ENCODE results near the gene CEP126. TPM values are rescaled to one million over a fixed set of nuclear protein-coding genes. Genes with fewer than 3 reads are reported as not detected.

Gene CEP126
- total and polyA plus RNA-seq, 2 of the 13 experiments (the other 11 are each of a cell fraction or from before 2014, with no cell fraction given) = 1.4 to 1.7 TPM

GRCh38 chr11:101913656-101914055 lies 1.2 kb upstream of the CEP126 start:
- H3K9ac ChIP-seq (ENCODE audit: insufficient read depth, low read depth, low read length) = no peak overlapping the region
- CTCF ChIA-PET (ENCODE audit: low intra/inter-chr PET ratio, low total read pairs) = no interaction called here
- FAIRE-seq = no peak

More at GRCh38 chr11:101913656-101914055, 1.2 kb upstream of the CEP126 start:
- intact Hi-C loops (cut with micrococcal nuclease; ENCODE audit: unreplicated experiment) (loop anchor here (10.0 kb wide), 1 partner anchor 201 kb away; the partner anchor contains the start of gene YAP1), in situ Hi-C loops (cut with HindIII; ENCODE audit: extremely low pct_ligation_motif_present, low pct_unique_long_range_greater_than_20kb) (loop anchor here (10.0 kb wide), 1 partner anchor 49 kb away; no protein-coding TSS in a partner anchor)
- DNase-seq (ENCODE audit: low spot score) (no peak), ATAC-seq (no peak)
- Histone ChIP-seq H2AFZ (ENCODE audit: low read length) (no peak overlapping the region), H3K27me3 (ENCODE audit: control insufficient read depth in 1 of 2, insufficient read depth in 2 of 2, low read length in 2 of 2) (no peaks in the 10 kb centered on the region), H3K9me3 (ENCODE audit: low read length) (no peaks in the 10 kb centered on the region), H3K4me3 (replicated peaks in 1 of 3; ENCODE audit: insufficient read depth in 1 of 3, low read depth in 2 of 3, low read length in 3 of 3) (no peak overlapping the region), H3K27ac (ENCODE audit: extremely low read length, insufficient read depth, low read length) (no peak overlapping the region), H4K20me1 (ENCODE audit: insufficient read depth, low read length) (no peaks in the 10 kb centered on the region), H3K4me1 (ENCODE audit: insufficient read depth, low read length) (peaks cover 34% of the 10 kb centered on the region), H3K4me2 (ENCODE audit: low read depth, low read length) (0 out of 2 replicates have a peak overlapping the region, but pooled peaks have one; percentile 30), H3K79me2 (ENCODE audit: insufficient read depth, low read length) (no peaks in the 10 kb centered on the region), H3K36me3 (replicated peaks in 1 of 2; ENCODE audit: control insufficient read depth in 1 of 2, insufficient read depth in 2 of 2, low read length in 2 of 2) (no peaks in the 10 kb centered on the region)
- no TSS peak for BruUV-seq (replicated peaks)
- WGBS (ENCODE audit: low lambda C conversion rate) = 62% methylated on average over 5 of the region's 5 CpGs
- POLR2A ChIA-PET = interaction anchor here (1.3 to 1.4 kb wide), 2 partner anchors 47 to 94 kb away, joined by 3 to 5 read pairs; no protein-coding TSS in a partner anchor
- TF ChIP-seq ZSCAN29 (CRISPR knock-in tag; conservative IDR thresholded peaks at IDR 0.05) = no peak
- TF ChIP-seq KLF16 (CRISPR knock-in tag; IDR thresholded peaks at IDR 0.05) = no peak
- TF ChIP-seq ZBED4 (CRISPR knock-in tag; IDR thresholded peaks at IDR 0.05; ENCODE audit: borderline replicate concordance) = no peak
- TF ChIP-seq SNAPC2 (CRISPR knock-in tag; IDR thresholded peaks at IDR 0.05) = no peak
- no peak for TF ChIP-seq ZNF30 (CRISPR knock-in tag; IDR thresholded peaks at IDR 0.05)

All from HepG2 (cell line).